Loucy (cell line): ENCODE measurements around the gene USP7.
"Not testable (repeated sequence)": the region's sequence is repeated elsewhere in the genome, so short reads cannot be mapped to it uniquely, and the experiment has no call there.

Experiments used
- H2AFZ ChIP-seq: fragments of 200-600 bp; sonication (generic); 2 replicates; pipeline ENCODE4 v1.6.0; 2016; ENCODE audit warnings: antibody characterized with exemption, mild to moderate bottlenecking, low read length, moderate library complexity
- H3F3A ChIP-seq: fragments of 200-600 bp; 2 replicates; pipeline ENCODE4 v1.6.0; 2016; ENCODE audit warnings: antibody characterized with exemption, low read depth, mild to moderate bottlenecking
- H3K27me3 ChIP-seq: fragments of 200-600 bp; sonication (generic); 2 replicates; pipeline ENCODE4 v1.6.1; 2014; ENCODE audit warnings: low read length, mild to moderate bottlenecking; ENCODE audit not compliant: insufficient read depth, poor library complexity, severe bottlenecking
- H3K36me3 ChIP-seq: fragments of 200-600 bp; sonication (generic); 2 replicates; pipeline ENCODE4 v1.6.1; 2016; ENCODE audit warnings: low read length; ENCODE audit not compliant: insufficient read depth
- H3K4me1 ChIP-seq: fragments of 200-600 bp; sonication (generic); 2 replicates; pipeline ENCODE4 v1.5.1; 2014; ENCODE audit warnings: low read length, mild to moderate bottlenecking; ENCODE audit not compliant: insufficient read depth, poor library complexity, severe bottlenecking
- H3K4me2 ChIP-seq: fragments of 200-600 bp; sonication (generic); 2 replicates; pipeline ENCODE4 v1.6.0; 2014; ENCODE audit warnings: antibody characterized with exemption, low read length, low read depth, mild to moderate bottlenecking; ENCODE audit not compliant: poor library complexity, severe bottlenecking
- H3K4me3 ChIP-seq: fragments of 200-600 bp; sonication (generic); 2 replicates; pipeline ENCODE4 v1.5.1; 2014; ENCODE audit warnings: low read length, mild to moderate bottlenecking, mixed read lengths; ENCODE audit not compliant: poor library complexity, severe bottlenecking
- H3K79me2 ChIP-seq: fragments of 200-600 bp; sonication (generic); 2 replicates; pipeline ENCODE4 v1.6.1; 2014; ENCODE audit warnings: low read length; ENCODE audit not compliant: insufficient read depth
- H3K9ac ChIP-seq: fragments of 200-600 bp; sonication (generic); 2 replicates; pipeline ENCODE4 v1.6.0; 2014; ENCODE audit warnings: mild to moderate bottlenecking, low read depth, low read length, moderate library complexity; ENCODE audit not compliant: poor library complexity, severe bottlenecking
- H3K9me2 ChIP-seq: fragments of 200-600 bp; sonication (generic); replicated peaks from 2 replicates; pipeline ENCODE4 v1.6.1; 2016; ENCODE audit warnings: low read depth, low read length, mixed read lengths
- H3K9me3 ChIP-seq: fragments of 200-600 bp; sonication (generic); 2 replicates; pipeline ENCODE4 v1.6.1; 2014; ENCODE audit warnings: mild to moderate bottlenecking, antibody characterized with exemption, low read length, low read depth; ENCODE audit not compliant: insufficient read depth
- H4K20me1 ChIP-seq: fragments of 200-600 bp; sonication (generic); 2 replicates; pipeline ENCODE4 v1.6.0; 2014; ENCODE audit warnings: antibody characterized with exemption, low read length, mild to moderate bottlenecking; ENCODE audit not compliant: insufficient read depth, poor library complexity, severe bottlenecking
- CTCF ChIP-seq: fragments of 200-600 bp; sonication (generic); conservative IDR thresholded peaks from 2 replicates; pipeline ENCODE4 v1.5.1; 2014; ENCODE audit warnings: mild to moderate bottlenecking, antibody characterized with exemption, low read length
- EZH2phosphoT487 ChIP-seq: fragments of 200-600 bp; IDR thresholded peaks from 2 replicates; pipeline ENCODE4 v1.6.1; 2018; ENCODE audit warnings: antibody characterized with exemption, mild to moderate bottlenecking, moderate library complexity, borderline replicate concordance

The USP7 gene

GRCh38 chr16:8972843-8973586, 9.3 kb upstream of the USP7 start:
- Histone ChIP-seq H3K4me1 (no peaks in the 10 kb centered on the region), H3K79me2 (no peaks in the 10 kb centered on the region), H3K9me3 (no peaks in the 10 kb centered on the region), H3K4me2 (no peak overlapping the region), H3K9ac (no peak overlapping the region), H3K9me2 (no peaks in the 10 kb centered on the region), H3F3A (no peaks in the 10 kb centered on the region), H4K20me1 (no peaks in the 10 kb centered on the region), H3K36me3 (no peaks in the 10 kb centered on the region), H2AFZ (no peak overlapping the region), H3K4me3 (no peak overlapping the region), H3K27me3 (no peaks in the 10 kb centered on the region)
- TF ChIP-seq CTCF, result no peak
- no peak for TF ChIP-seq EZH2phosphoT487

- no peaks in the 10 kb centered on the region for H3K9me3 ChIP-seq
- H3K9me2 ChIP-seq, result no peaks in the 10 kb centered on the region
- no peaks in the 10 kb centered on the region for H4K20me1 ChIP-seq
- H3K4me3 ChIP-seq, result no peak overlapping the region
- H3K4me2 ChIP-seq, result no peak overlapping the region
- no peak overlapping the region for H3K9ac ChIP-seq
- no peak overlapping the region for H2AFZ ChIP-seq
- H3K36me3 ChIP-seq, result no peaks in the 10 kb centered on the region
- no peaks in the 10 kb centered on the region for H3K4me1 ChIP-seq
- TF ChIP-seq EZH2phosphoT487 (no peak), CTCF (no peak)
- no peaks in the 10 kb centered on the region for H3K27me3 ChIP-seq
- no peaks in the 10 kb centered on the region for H3F3A ChIP-seq
- H3K79me2 ChIP-seq, result no peaks in the 10 kb centered on the region
Measured at GRCh38 chr16:8971416-8971815, 7.7 kb upstream of the USP7 start.

GRCh38 chr16:8969202-8969897, 5.6 kb upstream of the USP7 start:
- not testable (repeated sequence) for H3K79me2 ChIP-seq, H4K20me1 ChIP-seq, H3F3A ChIP-seq, H3K9me2 ChIP-seq, H3K4me1 ChIP-seq, H3K9me3 ChIP-seq, H3K27me3 ChIP-seq, H3K36me3 ChIP-seq, H3K4me3 ChIP-seq, H3K4me2 ChIP-seq, H2AFZ ChIP-seq, H3K9ac ChIP-seq

DNA sequence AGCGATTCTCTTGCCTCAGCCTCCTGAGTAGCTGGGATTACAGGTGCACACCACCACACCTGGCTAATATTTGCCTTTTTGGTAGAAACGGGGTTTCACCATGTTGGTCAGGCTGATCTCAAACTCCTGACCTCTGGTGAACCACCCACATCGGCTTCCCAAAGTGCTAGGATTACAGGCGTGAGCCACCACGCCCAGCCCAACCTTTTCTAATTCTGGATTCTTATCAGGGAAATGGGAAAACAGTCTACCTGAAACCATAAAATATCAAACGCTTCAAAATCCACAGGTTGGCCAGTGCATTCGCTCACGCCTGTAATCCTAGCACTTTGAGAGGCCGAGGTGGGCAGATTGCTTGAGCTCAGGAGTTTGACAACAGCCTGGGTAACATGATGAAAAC, 4.3 kb upstream of the USP7 start:
- H3K27me3 ChIP-seq, H2AFZ ChIP-seq, H3F3A ChIP-seq, H3K9me2 ChIP-seq, H4K20me1 ChIP-seq, H3K9me3 ChIP-seq, H3K36me3 ChIP-seq, H3K9ac ChIP-seq, H3K4me2 ChIP-seq, H3K79me2 ChIP-seq, H3K4me1 ChIP-seq, H3K4me3 ChIP-seq: not testable (repeated sequence)
